ENCODE measurements around the gene SWAP70. TPM values are rescaled to one million over a fixed set of nuclear protein-coding genes. Genes with fewer than 3 reads are reported as not detected.

The SWAP70 gene
- total and polyA plus RNA-seq, 9 of the 15 experiments (the other 6 are each of a cell fraction or from before 2014, with no cell fraction given): 1.7 to 4.9 (median 3.9) TPM

- intact Hi-C loops (cut with micrococcal nuclease): no loop called here
- no TSS peak for BruUV-seq (replicated peaks)
- H3K9ac ChIP-seq (ENCODE audit: insufficient read depth in 1 of 2, low read depth in 2 of 2, low read length in 2 of 2): no peak overlapping the region
- FAIRE-seq: no peak
- in situ Hi-C loops (cut with MboI): no loop called here
- H3K9me1 ChIP-seq (ENCODE audit: control insufficient read depth, insufficient read depth, low read length): no peaks in the 10 kb centered on the region
- no peak overlapping the region for H3K4me2 ChIP-seq (ENCODE audit: insufficient read depth, low read length)
- DNase-seq (ENCODE audit: extremely low read depth in 1 of 4, low spot score in 3 of 4): no peak
- H3K36me3 ChIP-seq (ENCODE audit: control insufficient read depth, insufficient read depth, low read length): no peaks in the 10 kb centered on the region
- H2AFZ ChIP-seq (ENCODE audit: low read depth, low read length): no peak overlapping the region
- CTCF ChIA-PET (ENCODE audit: low intra/inter-chr PET ratio): no interaction called here
- no peak for TF ChIP-seq ZNF766 (CRISPR knock-in tag; conservative IDR thresholded peaks at IDR 0.05)
- no peak for TF ChIP-seq RBM14 (IDR thresholded peaks at IDR 0.05; ENCODE audit: borderline replicate concordance, insufficient read depth, low read depth, low read length)
- POLR2A ChIA-PET: no interaction called here
- H3K4me1 ChIP-seq (replicated peaks in 1 of 2; ENCODE audit: control insufficient read depth in 2 of 2, insufficient read depth in 2 of 2, low read length in 2 of 2): peaks cover 0 to 5% of the 10 kb centered on the region in 2 experiments; a peak in 1 of 5 replicates
- no peaks in the 10 kb centered on the region for H3K79me2 ChIP-seq (ENCODE audit: control insufficient read depth, insufficient read depth, low read length)
- H4K20me1 ChIP-seq (replicated peaks; ENCODE audit: control insufficient read depth, insufficient read depth, low read length): no peaks in the 10 kb centered on the region
- H3K4me3 ChIP-seq: no peak overlapping the region
- 8% methylated on average over 3 of the region's 3 CpGs for WGBS (ENCODE audit: insufficient coverage, low coverage, missing lambda C conversion rate)
- no peak overlapping the region for H3K27ac ChIP-seq (ENCODE audit: extremely low read depth, low read depth, low read length)
- no peak; the same call in 2 of the 3 replicates for ATAC-seq
- H3K9me3 ChIP-seq (replicated peaks; ENCODE audit: control insufficient read depth, insufficient read depth, low read depth, low read length): no peaks in the 10 kb centered on the region
- H3K27me3 ChIP-seq (ENCODE audit: control insufficient read depth in 2 of 2, insufficient read depth in 2 of 2, low read length in 2 of 2): no peaks in the 10 kb centered on the region
Measured at GRCh38 chr11:9643751-9644150, 20.1 kb upstream of the SWAP70 start.

DNA sequence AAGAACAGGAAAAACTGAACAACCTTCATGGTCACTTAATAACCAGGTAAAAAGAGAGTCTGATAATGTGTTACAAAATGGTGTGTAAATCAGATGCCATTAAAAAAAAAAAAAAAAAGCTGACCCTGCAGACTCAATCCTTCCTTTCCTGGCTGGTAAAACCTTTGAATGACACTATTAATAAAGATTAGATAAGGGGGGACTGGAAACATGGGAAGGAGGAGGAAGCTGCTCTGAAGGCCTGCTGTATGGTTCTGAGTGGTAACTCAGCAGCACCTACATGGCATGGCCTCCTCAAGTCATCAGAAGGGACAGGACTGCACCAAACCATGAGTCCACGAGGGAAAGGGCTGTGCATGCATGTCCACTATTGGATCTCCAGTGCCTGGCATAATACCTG, 18.0 kb upstream of the SWAP70 start:
- Histone ChIP-seq H3K79me2 (ENCODE audit: control insufficient read depth, insufficient read depth, low read length) (no peaks in the 10 kb centered on the region), H3K27ac (ENCODE audit: extremely low read depth, low read depth, low read length) (no peak overlapping the region), H3K27me3 (ENCODE audit: control insufficient read depth in 2 of 2, insufficient read depth in 2 of 2, low read length in 2 of 2) (no peaks in the 10 kb centered on the region), H2AFZ (ENCODE audit: low read depth, low read length) (peak overlapping the region; percentile 58; the same call in 1 of the 2 replicates), H3K4me1 (replicated peaks in 1 of 2; ENCODE audit: control insufficient read depth in 2 of 2, insufficient read depth in 2 of 2, low read length in 2 of 2) (no peaks in the 10 kb centered on the region), H3K9ac (ENCODE audit: insufficient read depth in 1 of 2, low read depth in 2 of 2, low read length in 2 of 2) (no peak overlapping the region), H3K9me1 (ENCODE audit: control insufficient read depth, insufficient read depth, low read length) (no peaks in the 10 kb centered on the region), H3K36me3 (ENCODE audit: control insufficient read depth, insufficient read depth, low read length) (no peaks in the 10 kb centered on the region), H4K20me1 (replicated peaks; ENCODE audit: control insufficient read depth, insufficient read depth, low read length) (no peaks in the 10 kb centered on the region), H3K4me3 (no peak overlapping the region), H3K4me2 (ENCODE audit: insufficient read depth, low read length) (no peak overlapping the region), H3K9me3 (replicated peaks; ENCODE audit: control insufficient read depth, insufficient read depth, low read depth, low read length) (no peaks in the 10 kb centered on the region)
- DNase-seq (ENCODE audit: extremely low read depth in 1 of 4, low spot score in 3 of 4) (no peak), ATAC-seq (no peak), FAIRE-seq (no peak)
- CTCF ChIA-PET (ENCODE audit: low intra/inter-chr PET ratio): no interaction called here
- intact Hi-C loops (cut with micrococcal nuclease): no loop called here
- in situ Hi-C loops (cut with MboI): no loop called here
- WGBS (ENCODE audit: insufficient coverage, low coverage, missing lambda C conversion rate): 0% methylated on average over 1 of the region's 1 CpG
- POLR2A ChIA-PET: no interaction called here
- BruUV-seq (replicated peaks): no TSS peak
- TF ChIP-seq SMARCA4 (IDR thresholded peaks at IDR 0.05) (no peak), CBX1 (IDR thresholded peaks at IDR 0.05; ENCODE audit: low read depth) (no peak), GTF2F1 (IDR thresholded peaks at IDR 0.05; ENCODE audit: low read depth, low read length) (no peak), ZNF436 (CRISPR knock-in tag; IDR thresholded peaks at IDR 0.05) (no peak), ZNF583 (CRISPR knock-in tag; IDR thresholded peaks at IDR 0.05) (no peak), KDM4B (IDR thresholded peaks at IDR 0.05; ENCODE audit: borderline replicate concordance in 2 of 2, low read depth in 1 of 2) (no peak), SAFB (IDR thresholded peaks at IDR 0.05; ENCODE audit: borderline replicate concordance, low read depth, low read length) (no peak), MXI1 (IDR thresholded peaks at IDR 0.05; ENCODE audit: low read depth, low read length) (no peak), ARID4B (CRISPR knock-in tag; IDR thresholded peaks at IDR 0.05) (no peak)
- TF ChIP-seq, protein P1, sequence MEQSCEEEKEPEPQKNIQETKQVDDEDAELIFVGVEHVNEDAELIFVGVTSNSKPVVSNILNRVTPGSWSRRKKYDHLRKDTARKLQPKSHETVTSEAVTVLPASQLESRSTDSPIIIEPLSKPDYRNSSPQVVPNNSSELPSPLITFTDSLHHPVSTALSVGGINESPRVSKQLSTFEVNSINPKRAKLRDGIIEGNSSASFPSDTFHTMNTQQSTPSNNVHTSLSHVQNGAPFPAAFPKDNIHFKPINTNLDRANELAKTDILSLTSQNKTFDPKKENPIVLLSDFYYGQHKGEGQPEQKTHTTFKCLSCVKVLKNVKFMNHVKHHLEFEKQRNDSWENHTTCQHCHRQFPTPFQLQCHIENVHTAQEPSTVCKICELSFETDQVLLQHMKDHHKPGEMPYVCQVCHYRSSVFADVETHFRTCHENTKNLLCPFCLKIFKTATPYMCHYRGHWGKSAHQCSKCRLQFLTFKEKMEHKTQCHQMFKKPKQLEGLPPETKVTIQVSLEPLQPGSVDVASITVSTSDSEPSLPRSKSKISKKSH (CRISPR knock-in tag; IDR thresholded peaks at IDR 0.05): no peak

Data from K562 (cell line).